ENCODE results near the gene LY86. TPM values are rescaled to one million over a fixed set of nuclear protein-coding genes. Genes with fewer than 3 reads are reported as not detected.
A peak's percentile ranks its signal among the peaks of the same experiment; 100 is the strongest.

Gene LY86
- polyA plus RNA-seq, 1 of the 3 experiments (the other 2 are of a cell fraction), result not detected

DNA sequence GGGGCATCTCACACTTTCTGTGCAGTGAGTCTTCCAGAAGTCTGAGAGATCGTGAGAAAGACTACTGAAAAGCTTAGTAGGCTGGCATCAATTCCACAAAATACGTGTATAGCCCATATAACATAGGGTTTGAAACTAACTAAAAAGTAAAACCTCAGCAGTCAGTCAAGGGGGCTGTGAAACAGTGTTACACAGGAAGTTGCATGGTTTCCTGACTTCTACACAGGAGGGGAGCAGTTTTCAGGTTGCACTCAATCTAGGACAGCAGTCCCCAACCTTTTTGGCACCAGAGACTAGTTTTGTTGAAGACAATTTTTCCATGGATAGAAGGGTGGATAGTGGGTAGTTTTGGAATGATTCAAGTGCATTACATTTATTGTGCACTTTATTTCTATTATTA lies 4.7 kb upstream of the LY86 start:
- Histone ChIP-seq H3K27me3 (ENCODE audit: insufficient read depth) (no peaks in the 10 kb centered on the region), H3K4me2 (no peak overlapping the region), H3F3A (replicated peaks; ENCODE audit: insufficient read depth) (no peaks in the 10 kb centered on the region), H3K9ac (no peak overlapping the region), H3K4me1 (ENCODE audit: control insufficient read depth in 1 of 2, insufficient read depth in 2 of 2, low read depth in 1 of 2, low read length in 1 of 2) (no peaks in the 10 kb centered on the region), H2AFZ (ENCODE audit: low read depth) (no peak overlapping the region), H3K36me3 (replicated peaks in 1 of 2; ENCODE audit: control insufficient read depth in 1 of 2, insufficient read depth in 2 of 2, low read length in 1 of 2) (no peaks in the 10 kb centered on the region), H3K9me2 (no peaks in the 10 kb centered on the region), H3K79me2 (ENCODE audit: insufficient read depth) (no peaks in the 10 kb centered on the region), H3K9me3 (no peaks in the 10 kb centered on the region), H3K27ac (ENCODE audit: low read depth in 2 of 2, low read length in 1 of 2) (no peak overlapping the region), H3K4me3 (ENCODE audit: low read depth in 2 of 2, low read length in 1 of 2) (no peak overlapping the region), H4K20me1 (ENCODE audit: insufficient read depth) (no peaks in the 10 kb centered on the region)
- ChIA-PET CTCF (no interaction called here), POLR2A (no interaction called here)
- no peak for DNase-seq
- TF ChIP-seq GABPA (IDR thresholded peaks at IDR 0.05; ENCODE audit: low read depth) (peak; percentile 44; the same call in 1 of the 2 replicates), RCOR1 (IDR thresholded peaks at IDR 0.05; ENCODE audit: low read length) (no peak)
- WGBS (ENCODE audit: low lambda C conversion rate), result 9% methylated on average over 2 of the region's 2 CpGs

- Histone ChIP-seq H3K27me3 (ENCODE audit: insufficient read depth) (no peaks in the 10 kb centered on the region), H4K20me1 (ENCODE audit: insufficient read depth) (no peaks in the 10 kb centered on the region), H3K4me3 (ENCODE audit: low read depth in 2 of 2, low read length in 1 of 2) (no peak overlapping the region), H3K9me2 (no peaks in the 10 kb centered on the region), H3K79me2 (ENCODE audit: insufficient read depth) (no peaks in the 10 kb centered on the region), H3K4me2 (no peak overlapping the region), H2AFZ (ENCODE audit: low read depth) (no peak overlapping the region), H3K9me3 (no peaks in the 10 kb centered on the region), H3K9ac (no peak overlapping the region), H3K4me1 (ENCODE audit: control insufficient read depth in 1 of 2, insufficient read depth in 2 of 2, low read depth in 1 of 2, low read length in 1 of 2) (no peaks in the 10 kb centered on the region), H3K27ac (ENCODE audit: low read depth in 2 of 2, low read length in 1 of 2) (no peak overlapping the region), H3F3A (replicated peaks; ENCODE audit: insufficient read depth) (no peaks in the 10 kb centered on the region), H3K36me3 (replicated peaks in 1 of 2; ENCODE audit: control insufficient read depth in 1 of 2, insufficient read depth in 2 of 2, low read length in 1 of 2) (no peaks in the 10 kb centered on the region)
- ChIA-PET CTCF (no interaction called here), POLR2A (no interaction called here)
- TF ChIP-seq EP300 (IDR thresholded peaks at IDR 0.05; ENCODE audit: borderline replicate concordance in 1 of 2, low read depth in 1 of 2, low read length in 1 of 2) (no peak), NRF1 (IDR thresholded peaks at IDR 0.05; ENCODE audit: low read depth, low read length) (no peak)
- no peak for DNase-seq
- 15% methylated on average over 6 of the region's 7 CpGs for WGBS (ENCODE audit: low lambda C conversion rate)
Measured at GRCh38 chr6:6584310-6585002, 4.1 kb upstream of the LY86 start.

DNA sequence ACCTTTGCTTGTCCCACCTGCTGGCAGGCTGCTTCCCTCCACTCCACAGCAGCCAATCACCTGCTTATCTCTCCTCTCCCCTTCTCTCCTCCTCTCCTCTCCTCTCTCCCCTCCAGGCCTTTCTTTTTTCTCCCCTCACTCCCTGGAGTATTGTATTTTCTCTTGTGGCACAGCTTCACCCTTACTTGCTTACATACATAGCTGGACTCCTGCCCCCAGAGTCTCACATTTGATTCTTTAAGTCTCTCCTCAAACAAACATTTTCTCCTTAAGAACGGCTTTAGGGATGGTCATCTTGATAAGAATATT lies 3.6 kb upstream of the LY86 start:
- Histone ChIP-seq H3K79me2 (ENCODE audit: insufficient read depth) (no peaks in the 10 kb centered on the region), H3K9ac (no peak overlapping the region), H3K9me3 (no peaks in the 10 kb centered on the region), H3K4me3 (ENCODE audit: low read depth in 2 of 2, low read length in 1 of 2) (no peak overlapping the region), H3K27me3 (ENCODE audit: insufficient read depth) (no peaks in the 10 kb centered on the region), H3K36me3 (replicated peaks in 1 of 2; ENCODE audit: control insufficient read depth in 1 of 2, insufficient read depth in 2 of 2, low read length in 1 of 2) (no peaks in the 10 kb centered on the region), H3F3A (replicated peaks; ENCODE audit: insufficient read depth) (no peaks in the 10 kb centered on the region), H2AFZ (ENCODE audit: low read depth) (no peak overlapping the region), H3K9me2 (no peaks in the 10 kb centered on the region), H3K27ac (ENCODE audit: low read depth in 2 of 2, low read length in 1 of 2) (no peak overlapping the region), H4K20me1 (ENCODE audit: insufficient read depth) (no peaks in the 10 kb centered on the region), H3K4me2 (no peak overlapping the region), H3K4me1 (ENCODE audit: control insufficient read depth in 1 of 2, insufficient read depth in 2 of 2, low read depth in 1 of 2, low read length in 1 of 2) (no peaks in the 10 kb centered on the region)
- 6% methylated on average over 1 of the region's 1 CpG for WGBS (ENCODE audit: low lambda C conversion rate)
- ChIA-PET CTCF (no interaction called here), POLR2A (no interaction called here)
- TF ChIP-seq SIN3A (IDR thresholded peaks at IDR 0.05; ENCODE audit: borderline replicate concordance, low read depth, low read length), result no peak
- TF ChIP-seq REST (IDR thresholded peaks at IDR 0.05; ENCODE audit: low read depth, low read length), result no peak
- no peak for TF ChIP-seq FOXM1 (IDR thresholded peaks at IDR 0.05; ENCODE audit: low read depth)
- TF ChIP-seq ELF1 (IDR thresholded peaks at IDR 0.05), result no peak
- TF ChIP-seq USF1 (IDR thresholded peaks at IDR 0.05; ENCODE audit: borderline replicate concordance, low read depth), result no peak
- TF ChIP-seq FOSL2 (IDR thresholded peaks at IDR 0.05; ENCODE audit: borderline replicate concordance, low read depth), result no peak
- TF ChIP-seq GATA2 (CRISPR knock-in tag; IDR thresholded peaks at IDR 0.05), result no peak
- no peak for TF ChIP-seq GABPA (IDR thresholded peaks at IDR 0.05; ENCODE audit: low read depth)
- no peak for TF ChIP-seq TAF1 (IDR thresholded peaks at IDR 0.05; ENCODE audit: borderline replicate concordance, low read depth, low read length)
- TF ChIP-seq FOXJ3 (CRISPR knock-in tag; IDR thresholded peaks at IDR 0.05), result no peak
- TF ChIP-seq MXI1 (IDR thresholded peaks at IDR 0.05; ENCODE audit: low read depth, low read length), result no peak
- TF ChIP-seq RAD21 (IDR thresholded peaks at IDR 0.05; ENCODE audit: low read length), result no peak
- TF ChIP-seq RFX5 (IDR thresholded peaks at IDR 0.05; ENCODE audit: low read length), result no peak
- no peak for TF ChIP-seq NRF1 (IDR thresholded peaks at IDR 0.05; ENCODE audit: low read depth, low read length)
- DNase-seq, result no peak
